GM19455 (cell line): ENCODE data around the gene CSNK1G3.

Experiments
- ATAC-seq: cut with Tn5 transposase; IDR thresholded peaks from one replicate; pipeline ENCODE4 v1.9.1; 2021; ENCODE audit not compliant: unreplicated experiment

CSNK1G3 gene

GRCh38 chr5:123557907-123558306 lies 45.9 kb downstream of the CSNK1G3 start:
- ATAC-seq = no peak

GRCh38 chr5:123558762-123559433 lies 46.9 kb downstream of the CSNK1G3 start:
- no peak for ATAC-seq

- no peak for ATAC-seq
Measured at GRCh38 chr5:123559434-123559775, 47.4 kb downstream of the CSNK1G3 start.

- ATAC-seq = no peak
Measured at GRCh38 chr5:123561230-123561629, 49.3 kb downstream of the CSNK1G3 start.

- ATAC-seq = no peak
Measured at GRCh38 chr5:123571927-123572326, 60.0 kb downstream of the CSNK1G3 start.

GRCh38 chr5:123578390-123578789 lies 66.4 kb downstream of the CSNK1G3 start:
- no peak for ATAC-seq

GRCh38 chr5:123579410-123579809 lies 67.4 kb downstream of the CSNK1G3 start:
- no peak for ATAC-seq

- ATAC-seq = no peak
Measured at GRCh38 chr5:123582550-123583285, 70.7 kb downstream of the CSNK1G3 start.

- ATAC-seq = no peak
Measured at GRCh38 chr5:123585871-123586270, 73.9 kb downstream of the CSNK1G3 start.

- ATAC-seq = no peak
Measured at GRCh38 chr5:123594434-123594833, 82.5 kb downstream of the CSNK1G3 start.

GRCh38 chr5:123597018-123597417 lies 85.0 kb downstream of the CSNK1G3 start:
- no peak for ATAC-seq

- no peak for ATAC-seq
Measured at GRCh38 chr5:123598028-123598689, 86.2 kb downstream of the CSNK1G3 start.

GRCh38 chr5:123599171-123599570 lies 87.2 kb downstream of the CSNK1G3 start:
- no peak for ATAC-seq

GRCh38 chr5:123601610-123602009 lies 89.6 kb downstream of the CSNK1G3 start:
- no peak for ATAC-seq

- peak; percentile 54 for ATAC-seq
Measured at GRCh38 chr5:123605822-123606221, 93.8 kb downstream of the CSNK1G3 start.

GRCh38 chr5:123610209-123610608 lies 98.2 kb downstream of the CSNK1G3 start:
- no peak for ATAC-seq

GRCh38 chr5:123610665-123611405 lies 98.9 kb downstream of the CSNK1G3 start:
- ATAC-seq = peak; percentile 78

- peak; percentile 20 for ATAC-seq
Measured at GRCh38 chr5:123611406-123611709, 99.4 kb downstream of the CSNK1G3 start.

GRCh38 chr5:123617561-123617960 lies 105.6 kb downstream of the CSNK1G3 start:
- no peak for ATAC-seq

GRCh38 chr5:123626051-123626450 lies 114.1 kb downstream of the CSNK1G3 start:
- ATAC-seq = no peak

GRCh38 chr5:123628860-123629544 lies 117.0 kb downstream of the CSNK1G3 start:
- ATAC-seq = no peak
